SK-N-MC (cell line): Measurements from ENCODE around the gene ZNRF3.

Experiments
- DNase-seq: peaks from one replicate; pipeline ENCODE4 v3.0.0-alpha.2; 2011; ENCODE audit warnings: low read depth, low spot score
- H3K27ac ChIP-seq: fragments of 200-600 bp; sonication (generic); 2 replicates; pipeline ENCODE4 v1.5.1; 2016; ENCODE audit warnings: mixed run types
- H3K36me3 ChIP-seq: fragments of 200-600 bp; sonication (generic); 2 replicates; pipeline ENCODE4 v1.6.1; 2017; ENCODE audit warnings: antibody characterized with exemption, low read length, mixed read lengths; ENCODE audit not compliant: insufficient read depth
- H3K4me3 ChIP-seq: fragments of 200-600 bp; sonication (generic); 2 replicates; pipeline ENCODE4 v1.5.1; 2016
- H3K9ac ChIP-seq: fragments of 200-600 bp; sonication (generic); 2 replicates; pipeline ENCODE4 v1.8.0; 2017; ENCODE audit warnings: mixed run types, mixed read lengths; ENCODE audit not compliant: insufficient read length
- H3K9me3 ChIP-seq: fragments of 200-600 bp; sonication (generic); 2 replicates; pipeline ENCODE4 v1.6.1; 2017; ENCODE audit warnings: low read depth, mild to moderate bottlenecking, antibody characterized with exemption, low read length, moderate library complexity, mixed read lengths
- EZH2 ChIP-seq: fragments of 200-600 bp; sonication (generic); IDR thresholded peaks from one replicate; pipeline ENCODE4 v1.6.1; 2017; ENCODE audit warnings: antibody characterized with exemption
- FOXP2 ChIP-seq: optimal IDR thresholded peaks from 2 replicates; pipeline ENCODE3; 2011; ENCODE audit warnings: mild to moderate bottlenecking, moderate library complexity; ENCODE audit not compliant: insufficient read depth; ENCODE audit errors: extremely low read length, control extremely low read depth
- POLR2AphosphoS5 ChIP-seq: IDR thresholded peaks from 2 replicates; pipeline ENCODE4 v1.6.1; 2012; ENCODE audit warnings: mild to moderate bottlenecking, low read depth, low read length, borderline replicate concordance

Gene ZNRF3

GRCh38 chr22:28994522-28994921, 111.2 kb downstream of the ZNRF3 start:
- TF ChIP-seq EZH2, result no peak
- TF ChIP-seq FOXP2, result no peak
- H3K9ac ChIP-seq, result no peak overlapping the region
- no peak overlapping the region for H3K27ac ChIP-seq
- no peak for DNase-seq
- peaks cover 13% of the 10 kb centered on the region; the same call in 1 of the 2 replicates for H3K36me3 ChIP-seq
- H3K9me3 ChIP-seq, result no peaks in the 10 kb centered on the region
- H3K4me3 ChIP-seq, result no peak overlapping the region

- H3K36me3 ChIP-seq, result peaks cover 9% of the 10 kb centered on the region; the same call in 1 of the 2 replicates
- no peaks in the 10 kb centered on the region for H3K9me3 ChIP-seq
- no peak for TF ChIP-seq POLR2AphosphoS5
- no peak for TF ChIP-seq EZH2
- TF ChIP-seq FOXP2, result no peak
- H3K4me3 ChIP-seq, result no peak overlapping the region
- no peak overlapping the region for H3K9ac ChIP-seq
- no peak overlapping the region for H3K27ac ChIP-seq
- DNase-seq, result no peak
These were observed 112.2 kb downstream of the ZNRF3 start for GRCh38 chr22:28995551-28995950.

GRCh38 chr22:28997342-28997741, 114.0 kb downstream of the ZNRF3 start:
- H3K36me3 ChIP-seq, result peaks cover 3% of the 10 kb centered on the region; the same call in 1 of the 2 replicates
- H3K4me3 ChIP-seq, result no peak overlapping the region
- no peak for TF ChIP-seq EZH2
- no peak for TF ChIP-seq POLR2AphosphoS5
- TF ChIP-seq FOXP2, result no peak
- H3K27ac ChIP-seq, result no peak overlapping the region
- DNase-seq, result no peak
- H3K9me3 ChIP-seq, result no peaks in the 10 kb centered on the region
- no peak overlapping the region for H3K9ac ChIP-seq

- no peaks in the 10 kb centered on the region for H3K9me3 ChIP-seq
- H3K9ac ChIP-seq, result no peak overlapping the region
- peaks cover 3% of the 10 kb centered on the region; the same call in 1 of the 2 replicates for H3K36me3 ChIP-seq
- TF ChIP-seq FOXP2, result no peak
- no peak for TF ChIP-seq POLR2AphosphoS5
- no peak for TF ChIP-seq EZH2
- H3K4me3 ChIP-seq, result no peak overlapping the region
- no peak for DNase-seq
- H3K27ac ChIP-seq, result no peak overlapping the region
These were observed 115.3 kb downstream of the ZNRF3 start for GRCh38 chr22:28998681-28999080.

- no peak for TF ChIP-seq FOXP2
- no peak for TF ChIP-seq POLR2AphosphoS5
- no peak for TF ChIP-seq EZH2
- no peak overlapping the region for H3K9ac ChIP-seq
- H3K4me3 ChIP-seq, result no peak overlapping the region
- no peaks in the 10 kb centered on the region for H3K9me3 ChIP-seq
- no peak for DNase-seq
- H3K27ac ChIP-seq, result no peak overlapping the region
- peaks cover 3% of the 10 kb centered on the region; the same call in 1 of the 2 replicates for H3K36me3 ChIP-seq
These were observed 116.1 kb downstream of the ZNRF3 start for GRCh38 chr22:28999510-28999909.

GRCh38 chr22:28999919-29000556, 116.7 kb downstream of the ZNRF3 start:
- TF ChIP-seq EZH2 (no peak), FOXP2 (no peak), POLR2AphosphoS5 (no peak)
- H3K27ac ChIP-seq, result no peak overlapping the region
- H3K9me3 ChIP-seq, result no peaks in the 10 kb centered on the region
- no peak overlapping the region for H3K4me3 ChIP-seq
- no peak for DNase-seq
- H3K36me3 ChIP-seq, result peaks cover 3% of the 10 kb centered on the region; the same call in 1 of the 2 replicates
- H3K9ac ChIP-seq, result no peak overlapping the region

- H3K9ac ChIP-seq, result no peak overlapping the region
- no peak overlapping the region for H3K27ac ChIP-seq
- DNase-seq, result no peak
- TF ChIP-seq FOXP2 (no peak), POLR2AphosphoS5 (no peak), EZH2 (no peak)
- H3K4me3 ChIP-seq, result no peak overlapping the region
- H3K9me3 ChIP-seq, result no peaks in the 10 kb centered on the region
- peaks cover 3% of the 10 kb centered on the region; the same call in 1 of the 2 replicates for H3K36me3 ChIP-seq
These were observed 117.3 kb downstream of the ZNRF3 start for GRCh38 chr22:29000641-29001040.

- H3K27ac ChIP-seq, result no peak overlapping the region
- no peak for TF ChIP-seq FOXP2
- TF ChIP-seq POLR2AphosphoS5, result no peak
- TF ChIP-seq EZH2, result no peak
- DNase-seq, result no peak
- H3K9me3 ChIP-seq, result no peaks in the 10 kb centered on the region
- H3K4me3 ChIP-seq, result no peak overlapping the region
- H3K9ac ChIP-seq, result no peak overlapping the region
- H3K36me3 ChIP-seq, result no peaks in the 10 kb centered on the region
These were observed 119.2 kb downstream of the ZNRF3 start for GRCh38 chr22:29002603-29003002.

- H3K4me3 ChIP-seq, result no peak overlapping the region
- H3K27ac ChIP-seq, result no peak overlapping the region
- TF ChIP-seq EZH2 (no peak), POLR2AphosphoS5 (no peak), FOXP2 (no peak)
- no peak for DNase-seq
- no peaks in the 10 kb centered on the region for H3K36me3 ChIP-seq
- no peak overlapping the region for H3K9ac ChIP-seq
- no peaks in the 10 kb centered on the region for H3K9me3 ChIP-seq
These were observed 120.2 kb downstream of the ZNRF3 start for GRCh38 chr22:29003552-29003951.
